Suprapubic skin (tissue), 4 donors: Measurements from ENCODE around the gene GTSE1.

ENCODE experiments used
- POLR2A ChIP-seq, 2 donors: fragments of 450-650 bp; IDR thresholded peaks; one replicate each; pipeline ENCODE4 v1.6.1; 2017; ENCODE audit warnings: antibody characterized with exemption in 2 of 2, mild to moderate bottlenecking in 2 of 2, moderate library complexity in 2 of 2
- POLR2AphosphoS5 ChIP-seq, 3 donors: sonication (generic); formaldehyde crosslinking; IDR thresholded peaks; one replicate each; pipeline ENCODE4 v1.6.1; 2017; ENCODE audit warnings: antibody characterized with exemption in 3 of 3
- TF ChIP-seq, protein P1 (sequence below), 2 donors: fragments of 200-600 bp in 1 of 2; fragments of 450-650 bp in 1 of 2; sonication (generic) in 1 of 2; IDR thresholded peaks; one replicate each; pipeline ENCODE4 v1.5.1; 2016 to 2019; ENCODE audit warnings: antibody characterized with exemption in 2 of 2, mild to moderate bottlenecking in 1 of 2, moderate library complexity in 1 of 2

DNA sequence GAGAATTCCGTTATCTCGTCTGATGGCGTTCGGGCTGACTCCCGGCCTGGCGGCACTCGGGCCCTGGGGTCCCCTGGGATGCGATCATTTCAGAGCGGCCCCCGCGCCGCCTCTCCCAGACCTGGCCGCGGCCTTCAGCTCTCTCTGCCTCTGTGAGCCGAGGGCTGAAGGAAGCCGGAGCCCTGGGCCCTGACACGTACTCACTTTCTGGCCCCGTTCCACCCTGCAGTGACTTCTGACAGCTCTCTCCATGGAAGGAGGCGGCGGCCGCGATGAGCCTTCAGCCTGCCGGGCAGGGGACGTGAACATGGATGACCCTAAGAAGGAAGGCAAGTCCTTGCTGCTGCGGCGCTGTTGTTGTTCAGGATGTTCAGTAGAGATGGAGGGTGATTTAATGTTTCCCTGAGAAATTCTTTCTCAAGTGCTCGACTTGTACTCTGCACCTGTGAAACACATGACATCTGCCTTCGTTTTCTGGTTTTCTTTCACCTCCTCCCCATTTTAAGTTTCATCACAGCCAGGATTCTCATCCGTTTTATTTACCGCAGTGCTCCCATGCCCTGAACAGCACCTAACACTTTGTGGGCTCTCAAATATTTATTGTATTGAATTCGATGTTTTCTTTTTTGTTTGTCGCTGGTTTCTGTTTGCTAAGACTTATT is 612 bp downstream of the GTSE1 start:
- TF ChIP-seq, protein P1, sequence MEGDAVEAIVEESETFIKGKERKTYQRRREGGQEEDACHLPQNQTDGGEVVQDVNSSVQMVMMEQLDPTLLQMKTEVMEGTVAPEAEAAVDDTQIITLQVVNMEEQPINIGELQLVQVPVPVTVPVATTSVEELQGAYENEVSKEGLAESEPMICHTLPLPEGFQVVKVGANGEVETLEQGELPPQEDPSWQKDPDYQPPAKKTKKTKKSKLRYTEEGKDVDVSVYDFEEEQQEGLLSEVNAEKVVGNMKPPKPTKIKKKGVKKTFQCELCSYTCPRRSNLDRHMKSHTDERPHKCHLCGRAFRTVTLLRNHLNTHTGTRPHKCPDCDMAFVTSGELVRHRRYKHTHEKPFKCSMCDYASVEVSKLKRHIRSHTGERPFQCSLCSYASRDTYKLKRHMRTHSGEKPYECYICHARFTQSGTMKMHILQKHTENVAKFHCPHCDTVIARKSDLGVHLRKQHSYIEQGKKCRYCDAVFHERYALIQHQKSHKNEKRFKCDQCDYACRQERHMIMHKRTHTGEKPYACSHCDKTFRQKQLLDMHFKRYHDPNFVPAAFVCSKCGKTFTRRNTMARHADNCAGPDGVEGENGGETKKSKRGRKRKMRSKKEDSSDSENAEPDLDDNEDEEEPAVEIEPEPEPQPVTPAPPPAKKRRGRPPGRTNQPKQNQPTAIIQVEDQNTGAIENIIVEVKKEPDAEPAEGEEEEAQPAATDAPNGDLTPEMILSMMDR (IDR thresholded peaks at IDR 0.05), result no peak
- TF ChIP-seq POLR2A (IDR thresholded peaks at IDR 0.05), result no peak
- TF ChIP-seq POLR2AphosphoS5 (IDR thresholded peaks at IDR 0.05), result no peak
